Esophagus squamous epithelium (tissue), 4 donors: ENCODE results near the gene AADACL4.

Experiments used
- POLR2A ChIP-seq, 4 donors: fragments of 450-650 bp; IDR thresholded peaks; one replicate each; pipeline ENCODE4 v1.6.1; 2017; ENCODE audit warnings: antibody characterized with exemption in 4 of 4, mild to moderate bottlenecking in 4 of 4, moderate library complexity in 3 of 4
- TF ChIP-seq, protein P1 (sequence below), 6 experiments: fragments of 450-650 bp in 4 of 6; fragments of 200-600 bp in 2 of 6; sonication (generic) in 2 of 6; IDR thresholded peaks; one replicate each; pipeline ENCODE4 v1.5.1; 2016 to 2019; ENCODE audit warnings: antibody characterized with exemption in 6 of 6, mild to moderate bottlenecking in 4 of 6, moderate library complexity in 4 of 6

DNA sequence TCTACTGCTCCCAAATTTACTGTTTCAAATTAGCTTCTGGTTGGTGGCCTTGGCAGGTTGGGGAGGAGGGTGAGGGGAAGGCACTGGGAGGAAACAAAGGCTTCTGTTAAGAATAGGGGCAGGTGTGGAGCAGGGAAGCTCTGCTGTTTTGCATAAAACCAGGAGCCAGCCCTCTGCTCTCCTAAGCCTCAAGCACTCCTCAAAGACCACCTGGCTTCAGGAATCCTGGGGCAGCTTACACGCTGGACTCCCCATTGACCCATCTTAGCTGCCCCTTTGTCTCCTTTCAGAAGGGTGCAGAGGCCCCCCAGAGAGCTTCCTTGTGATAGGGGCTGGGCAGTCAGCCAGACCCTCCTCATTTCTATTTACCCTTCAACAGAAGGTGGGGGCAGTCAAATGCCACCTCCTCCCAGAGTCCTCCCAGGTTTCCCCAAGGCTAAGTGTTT, 14.4 kb upstream of the AADACL4 start:
- TF ChIP-seq POLR2A (IDR thresholded peaks at IDR 0.05) = no peak
- TF ChIP-seq, protein P1, sequence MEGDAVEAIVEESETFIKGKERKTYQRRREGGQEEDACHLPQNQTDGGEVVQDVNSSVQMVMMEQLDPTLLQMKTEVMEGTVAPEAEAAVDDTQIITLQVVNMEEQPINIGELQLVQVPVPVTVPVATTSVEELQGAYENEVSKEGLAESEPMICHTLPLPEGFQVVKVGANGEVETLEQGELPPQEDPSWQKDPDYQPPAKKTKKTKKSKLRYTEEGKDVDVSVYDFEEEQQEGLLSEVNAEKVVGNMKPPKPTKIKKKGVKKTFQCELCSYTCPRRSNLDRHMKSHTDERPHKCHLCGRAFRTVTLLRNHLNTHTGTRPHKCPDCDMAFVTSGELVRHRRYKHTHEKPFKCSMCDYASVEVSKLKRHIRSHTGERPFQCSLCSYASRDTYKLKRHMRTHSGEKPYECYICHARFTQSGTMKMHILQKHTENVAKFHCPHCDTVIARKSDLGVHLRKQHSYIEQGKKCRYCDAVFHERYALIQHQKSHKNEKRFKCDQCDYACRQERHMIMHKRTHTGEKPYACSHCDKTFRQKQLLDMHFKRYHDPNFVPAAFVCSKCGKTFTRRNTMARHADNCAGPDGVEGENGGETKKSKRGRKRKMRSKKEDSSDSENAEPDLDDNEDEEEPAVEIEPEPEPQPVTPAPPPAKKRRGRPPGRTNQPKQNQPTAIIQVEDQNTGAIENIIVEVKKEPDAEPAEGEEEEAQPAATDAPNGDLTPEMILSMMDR (IDR thresholded peaks at IDR 0.05) = no peak
